Endothelial cell of umbilical vein (primary cell): ENCODE results near the gene MST1. TPM values are rescaled to one million over a fixed set of nuclear protein-coding genes. Genes with fewer than 3 reads are reported as not detected.

Experiments used
- BruUV-seq: library from RNA; stranded (reverse); fragments of 400-500 nt; replicated peaks from 2 replicates; lab custom pipeline; 2021; lab: Mats Ljungman, UMichigan
- CTCF ChIA-PET: fragments of 300-600, 350-600 bp; sonication (Branson Sonifier 250); formaldehyde crosslinking; loops from one replicate; lab custom pipeline; 2021; ENCODE audit warnings: antibody characterized with exemption, inconsistent platforms; lab: Charles Lee
- POLR2A ChIA-PET: fragments of 300-600, 350-600 bp; sonication (Branson Sonifier 250); formaldehyde crosslinking; loops from one replicate; lab custom pipeline; 2021; ENCODE audit warnings: antibody characterized with exemption, inconsistent platforms; lab: Charles Lee
- DNase-seq: peaks from one replicate; pipeline ENCODE4 v3.0.0-alpha.2; 2011; ENCODE audit warnings: low read depth, low spot score
- FAIRE-seq: peaks from 2 replicates; lab custom pipeline; 2011; peaks lifted over from hg19 to GRCh38; lab: Jason Lieb, UNC
- H2AFZ ChIP-seq: 2 replicates; pipeline ENCODE4 v1.6.0; 2012; ENCODE audit warnings: low read depth, low read length, control low read depth, inconsistent platforms
- H3K27ac ChIP-seq: 2 replicates; pipeline ENCODE4 v1.5.1; 2011; ENCODE audit warnings: low read depth, mild to moderate bottlenecking, control low read depth, low read length, moderate library complexity; ENCODE audit not compliant: insufficient read depth
- H3K27me3 ChIP-seq, 2 experiments: 2 replicates each; pipeline versions ENCODE4 v1.6.0 to v1.6.1; 2011; ENCODE audit warnings: low read length in 2 of 2, mixed read lengths in 1 of 2; ENCODE audit not compliant: control insufficient read depth in 2 of 2, insufficient read depth in 2 of 2
- H3K36me3 ChIP-seq, 2 experiments: 2 replicates in 1 of 2; 3 replicates in 1 of 2; pipeline ENCODE4 v1.5.1; 2011; ENCODE audit warnings: low read length in 2 of 2, mild to moderate bottlenecking in 1 of 2, moderate library complexity in 1 of 2; ENCODE audit not compliant: control insufficient read depth in 2 of 2, insufficient read depth in 2 of 2; ENCODE audit errors: extremely low read depth in 1 of 2
- H3K4me1 ChIP-seq: 3 replicates; pipeline ENCODE4 v1.5.1; 2011; ENCODE audit warnings: mild to moderate bottlenecking, low read length; ENCODE audit not compliant: control insufficient read depth, insufficient read depth; ENCODE audit errors: extremely low read depth
- H3K4me2 ChIP-seq: 2 replicates; pipeline ENCODE4 v1.6.1; 2011; ENCODE audit warnings: low read length, control low read depth, mixed read lengths; ENCODE audit not compliant: insufficient read depth
- H3K4me3 ChIP-seq, 3 experiments: fragments of 200-600 bp in 1 of 3; sonication (generic), shearing (Covaris generic) in 1 of 3; replicated peaks in 1 of 3; 2 replicates each; pipeline ENCODE4 v1.5.1; 2011 to 2016; ENCODE audit warnings: control low read depth in 3 of 3, low read length in 3 of 3, mild to moderate bottlenecking in 2 of 3, inconsistent platforms in 1 of 3, low read depth in 1 of 3, moderate library complexity in 1 of 3; ENCODE audit not compliant: insufficient read depth in 1 of 3
- H3K79me2 ChIP-seq: 2 replicates; pipeline ENCODE4 v1.6.0; 2012; ENCODE audit warnings: low read length, inconsistent platforms; ENCODE audit not compliant: control insufficient read depth, insufficient read depth
- H3K9ac ChIP-seq: replicated peaks from 2 replicates; pipeline ENCODE3; 2011; ENCODE audit warnings: low read length, control low read depth; ENCODE audit not compliant: insufficient read depth; ENCODE audit errors: extremely low read depth
- H3K9me1 ChIP-seq: replicated peaks from 3 replicates; pipeline ENCODE4 v1.6.0; 2011; ENCODE audit warnings: mild to moderate bottlenecking, low read length; ENCODE audit not compliant: control insufficient read depth, insufficient read depth; ENCODE audit errors: extremely low read depth
- H3K9me3 ChIP-seq: replicated peaks from 2 replicates; pipeline ENCODE4 v1.5.1; 2012; ENCODE audit warnings: low read length, inconsistent platforms; ENCODE audit not compliant: control insufficient read depth, insufficient read depth
- H4K20me1 ChIP-seq: replicated peaks from 2 replicates; pipeline ENCODE3; 2011; ENCODE audit warnings: mild to moderate bottlenecking, low read length; ENCODE audit not compliant: control insufficient read depth, insufficient read depth; ENCODE audit errors: extremely low read depth
- CTCF ChIP-seq, 2 donors: IDR thresholded peaks; 1 replicate in 1 of 2; 2 replicates in 1 of 2; pipeline ENCODE4 v1.5.1; 2011; ENCODE audit warnings: low read length in 2 of 2, mild to moderate bottlenecking in 2 of 2, moderate library complexity in 2 of 2, control low read depth in 1 of 2, inconsistent platforms in 1 of 2, low read depth in 1 of 2; ENCODE audit not compliant: insufficient read depth in 1 of 2; ENCODE audit errors: extremely low read depth in 1 of 2
- EZH2 ChIP-seq: IDR thresholded peaks from 2 replicates; pipeline ENCODE4 v1.6.1; 2012; ENCODE audit warnings: borderline replicate concordance, low read depth, mild to moderate bottlenecking, moderate library complexity, low read length, inconsistent platforms; ENCODE audit not compliant: severe bottlenecking
- FOS ChIP-seq: IDR thresholded peaks from 2 replicates; pipeline ENCODE4 v1.6.1; 2011; ENCODE audit warnings: mild to moderate bottlenecking, low read length, moderate library complexity, borderline replicate concordance; ENCODE audit not compliant: insufficient read depth
- GATA2 ChIP-seq: IDR thresholded peaks from 2 replicates; pipeline ENCODE4 v1.7.0; 2011; ENCODE audit warnings: low read depth, mild to moderate bottlenecking, moderate library complexity, mixed read lengths, low read length; ENCODE audit not compliant: insufficient read length, insufficient read depth
- JUN ChIP-seq: IDR thresholded peaks from 2 replicates; pipeline ENCODE4 v1.6.1; 2011; ENCODE audit warnings: borderline replicate concordance, low read depth; ENCODE audit not compliant: insufficient read length, insufficient read depth
- MAX ChIP-seq: IDR thresholded peaks from 2 replicates; pipeline ENCODE4 v1.6.1; 2011; ENCODE audit not compliant: insufficient read depth, insufficient read length
- MYC ChIP-seq: IDR thresholded peaks from one replicate; pipeline ENCODE4 v1.6.1; 2011; ENCODE audit warnings: mild to moderate bottlenecking, low read depth, low read length
- POLR2A ChIP-seq: IDR thresholded peaks from 2 replicates; pipeline ENCODE4 v1.6.1; 2012; ENCODE audit warnings: low read depth, mild to moderate bottlenecking, control low read depth, low read length
- POLR2AphosphoS5 ChIP-seq: IDR thresholded peaks from 2 replicates; pipeline ENCODE4 v1.6.1; 2012; ENCODE audit warnings: low read depth, mild to moderate bottlenecking, control low read depth, low read length, moderate library complexity; ENCODE audit not compliant: insufficient read depth
- dilution Hi-C: fragments of 300-500 bp; cut with MboI; formaldehyde crosslinking; loops from one replicate; pipeline ENCODE4 v1.15.0; 2019; ENCODE audit warnings: low sequenced_read_pairs; ENCODE audit not compliant: extremely low pct_ligation_motif_present
- intact Hi-C: fragments of 100-400 bp; cut with micrococcal nuclease; formaldehyde crosslinking; loops from one replicate; pipeline ENCODE4 v1.10.0; 2022
- polyA plus RNA-seq, 4 experiments: library from polyadenylated mRNA; depleted of rRNA in 3 of 4; stranded (reverse) in 3 of 4; unstranded in 1 of 4; fragments of >200 nt; gene quantifications; 2 replicates each; pipeline versions ENCODE4 v1.2.1 to v1.2.3, GENCODE V29; 2011 to 2012; ENCODE audit warnings: missing spikeins in 1 of 4
- total RNA-seq: library from RNA; stranded (reverse); gene quantifications from 2 replicates; pipeline ENCODE4 v1.2.3, GENCODE V29; 2021

Gene MST1
- total and polyA plus RNA-seq, 2 donors (not counting 3 experiments of a cell fraction or from before 2014, with no cell fraction given) = 6.1 to 17.5 TPM

GRCh38 chr3:49704629-49705028, 15.4 kb upstream of the MST1 start:
- Histone ChIP-seq H3K4me2 (no peak overlapping the region), H3K9ac (no peak overlapping the region), H3K27me3 (no peaks in the 10 kb centered on the region), H3K9me1 (no peaks in the 10 kb centered on the region), H3K27ac (no peak overlapping the region), H3K9me3 (no peaks in the 10 kb centered on the region), H3K79me2 (no peaks in the 10 kb centered on the region), H2AFZ (no peak overlapping the region), H4K20me1 (no peaks in the 10 kb centered on the region), H3K36me3 (peaks cover 0 to 19% of the 10 kb centered on the region in 2 experiments), H3K4me3 (no peak overlapping the region), H3K4me1 (peaks cover 5% of the 10 kb centered on the region)
- TF ChIP-seq FOS (no peak), GATA2 (no peak), CTCF (IDR thresholded peaks at IDR 0.05; ENCODE audit: extremely low read depth in 1 of 2, insufficient read depth in 1 of 2, low read depth in 1 of 2, low read length in 2 of 2) (no peak), MYC (no peak), POLR2A (no peak), MAX (no peak), EZH2 (no peak), JUN (no peak), POLR2AphosphoS5 (no peak)
- intact Hi-C loops (loop anchor here (5.0 kb wide), 1 partner anchor 98 kb away; the partner anchor contains the start of gene INKA1), dilution Hi-C loops (no loop called here)
- DNase-seq (no peak), FAIRE-seq (no peak)
- CTCF ChIA-PET = interaction anchor here (2.0 to 3.8 kb wide), 2 partner anchors 14 to 134 kb away, joined by 8 to 27 read pairs; no protein-coding TSS in a partner anchor
- BruUV-seq = no TSS peak
- POLR2A ChIA-PET = no interaction called here
